Activated CD8-positive, alpha-beta memory T cell treated with anti-CD3 and anti-CD28 coated beads for 36 hours (primary cell): ENCODE measurements around the gene SOX10. TPM values are rescaled to one million over a fixed set of nuclear protein-coding genes. Genes with fewer than 3 reads are reported as not detected.
"Not testable (repeated sequence)": the region's sequence is repeated elsewhere in the genome, so short reads cannot be mapped to it uniquely, and the experiment has no call there.

ENCODE experiments used
- CTCF ChIA-PET: fragments of 350-600 bp; sonication (Branson Sonifier 250); formaldehyde crosslinking; loops from one replicate; lab custom pipeline; 2021; ENCODE audit warnings: antibody characterized with exemption; lab: Charles Lee
- POLR2A ChIA-PET: fragments of 350-600 bp; sonication (Branson Sonifier 250); formaldehyde crosslinking; loops from one replicate; lab custom pipeline; 2021; ENCODE audit warnings: antibody characterized with exemption; lab: Charles Lee
- total RNA-seq, 2 experiments: library from RNA; stranded (reverse); gene quantifications; one replicate each; pipeline ENCODE4 v1.2.3, GENCODE V29; 2021

SOX10 gene
- total RNA-seq, 2 experiments from 2014 or later, result not detected

DNA sequence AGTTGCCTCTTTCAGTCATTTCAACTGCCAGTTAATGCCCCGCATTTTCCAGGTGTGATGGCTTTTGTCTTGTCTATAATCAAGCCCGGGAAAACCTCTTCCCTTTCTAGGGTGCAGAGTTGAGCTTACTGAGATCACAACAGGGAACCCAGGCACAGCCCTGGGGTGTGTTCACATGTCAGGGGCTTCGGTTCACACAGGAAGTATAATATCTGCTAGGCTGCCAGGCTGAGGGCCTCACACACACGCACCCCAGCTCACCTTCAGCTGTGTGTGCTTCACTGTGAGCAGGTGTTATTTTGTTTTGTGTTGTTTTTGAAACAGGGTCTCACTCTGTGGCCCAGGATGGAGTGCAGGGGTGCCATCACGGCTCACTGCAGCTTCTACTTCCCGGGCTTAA lies 9.7 kb upstream of the SOX10 start:
- ChIA-PET CTCF (interaction anchor here (1.0 kb wide), 1 partner anchor 10 kb away, joined by 3 read pairs; no protein-coding TSS in a partner anchor), POLR2A (no interaction called here)

DNA sequence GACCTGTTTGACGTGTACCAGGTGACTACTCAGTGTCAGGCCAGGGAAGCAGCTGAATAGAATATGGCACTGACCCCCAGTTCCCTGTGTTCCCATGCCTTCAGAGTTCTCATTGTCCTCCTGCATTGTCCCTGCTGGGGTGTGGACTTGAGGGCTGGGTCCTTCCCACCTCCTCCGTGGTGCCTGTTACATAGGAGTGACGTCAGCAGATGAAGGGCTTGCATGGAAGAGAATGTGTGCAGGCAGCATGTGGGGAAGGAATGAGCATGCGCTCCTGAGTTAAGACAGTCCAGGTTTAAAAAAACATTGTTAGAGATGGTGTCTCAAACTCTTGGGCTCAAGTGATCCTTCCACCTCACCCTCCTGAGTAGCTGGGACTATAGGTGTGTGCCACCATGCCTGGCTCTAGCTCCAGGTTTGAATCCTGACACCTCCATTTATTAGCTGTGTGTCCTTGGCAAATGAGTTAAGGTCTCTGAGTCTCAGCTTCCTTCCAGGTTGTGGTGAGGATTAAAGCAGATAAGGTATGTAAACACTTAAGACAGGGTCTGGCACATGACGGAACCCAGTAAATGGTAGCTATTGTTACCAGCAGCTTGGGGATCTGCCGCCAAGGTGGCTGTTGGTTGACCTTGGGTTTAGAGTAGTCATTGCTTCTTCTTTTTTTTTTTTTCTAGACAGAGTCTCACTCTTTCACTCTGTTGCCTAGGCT lies 7.5 kb upstream of the SOX10 start:
- POLR2A ChIA-PET, result no interaction called here
- CTCF ChIA-PET, result no interaction called here

DNA sequence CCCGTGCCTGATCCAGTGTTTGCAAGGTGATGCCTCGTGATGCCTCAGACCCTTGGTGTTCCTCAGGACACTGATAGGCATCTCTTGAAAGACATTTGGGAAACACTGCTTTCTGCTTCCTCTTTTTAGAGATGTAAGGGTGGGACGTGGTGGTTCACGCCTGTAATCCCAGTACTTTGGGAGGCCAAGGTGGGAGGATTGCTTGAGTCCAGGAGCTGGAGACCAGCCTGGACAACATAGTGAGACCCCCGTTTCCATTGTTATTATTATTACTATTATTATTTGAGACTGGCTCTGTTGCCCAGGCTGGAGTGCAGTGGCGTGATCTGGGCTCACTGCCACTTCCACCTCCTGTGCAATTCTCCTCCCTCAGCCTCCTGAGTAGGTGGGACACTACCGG lies 6.5 kb upstream of the SOX10 start:
- ChIA-PET CTCF (interaction anchor here (1.3 kb wide), 1 partner anchor 13 kb away, joined by 4 read pairs; no protein-coding TSS in a partner anchor), POLR2A (no interaction called here)

DNA sequence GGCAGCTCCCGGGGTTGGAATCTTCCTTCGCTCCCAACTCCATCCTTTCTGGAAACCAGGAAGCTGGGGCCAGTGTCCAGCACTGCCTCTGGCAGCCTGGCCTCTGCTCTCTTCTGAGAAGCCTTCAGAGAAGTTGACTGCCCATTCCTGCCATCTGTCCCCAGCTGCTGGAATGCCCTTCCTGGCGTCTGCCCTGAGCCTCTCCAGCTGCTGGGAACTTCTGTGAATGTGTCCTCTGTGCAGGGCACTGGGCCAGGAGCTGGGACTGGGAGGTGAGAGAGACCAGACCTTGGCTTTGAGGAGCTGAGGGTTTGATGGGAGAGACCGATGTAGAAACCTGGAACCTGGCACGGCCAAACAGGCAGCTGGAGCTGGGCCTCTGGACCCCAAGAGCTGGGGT lies 5.9 kb upstream of the SOX10 start:
- POLR2A ChIA-PET, result no interaction called here
- CTCF ChIA-PET, result interaction anchor here (1.3 kb wide), 1 partner anchor 13 kb away, joined by 4 read pairs; no protein-coding TSS in a partner anchor

DNA sequence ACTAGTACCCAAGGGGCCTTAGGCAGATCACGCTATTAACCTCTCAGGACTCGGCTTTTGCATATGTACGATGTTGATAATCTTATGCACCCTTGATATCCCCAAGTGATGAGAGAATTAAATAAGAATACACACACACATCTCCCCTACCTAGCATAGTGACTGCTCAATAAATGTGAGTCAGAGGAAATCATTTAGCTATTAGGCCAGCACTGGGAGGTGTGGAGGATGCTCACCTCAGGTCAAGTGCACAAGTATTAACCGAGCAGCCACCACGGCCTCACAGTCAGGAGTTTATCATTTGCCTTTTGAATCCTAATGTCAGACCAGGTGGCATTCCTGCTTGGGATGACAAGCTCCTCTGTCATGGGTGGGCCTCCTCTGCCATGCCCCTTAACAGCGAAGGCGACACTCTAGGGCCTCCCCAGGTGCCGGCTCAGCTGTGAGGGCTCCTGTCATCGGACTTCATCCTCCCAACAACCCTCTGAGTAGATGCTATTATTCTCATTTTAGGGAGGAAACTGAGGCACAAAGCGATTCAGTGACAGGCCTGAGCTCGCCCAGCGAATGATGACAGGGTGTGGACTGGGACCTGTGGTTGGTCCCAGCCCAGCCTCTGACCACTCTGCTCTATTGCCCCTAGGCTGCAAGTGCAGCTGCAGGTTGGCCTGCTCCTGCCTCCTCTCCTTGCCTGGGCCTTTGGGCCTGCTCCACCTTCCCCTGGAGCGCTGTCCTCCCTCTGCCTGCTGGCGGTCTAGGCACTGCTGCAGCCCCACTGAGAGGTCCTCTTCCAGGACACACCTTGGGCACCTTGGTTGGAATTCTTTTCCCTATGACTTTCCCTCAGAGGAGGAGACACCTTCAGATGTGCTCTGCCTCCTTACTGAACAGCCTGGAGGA lies 5.0 kb upstream of the SOX10 start:
- POLR2A ChIA-PET, result no interaction called here
- CTCF ChIA-PET, result interaction anchor here (0.5 to 1.3 kb wide), 3 partner anchors 12 to 277 kb away, joined by 3 to 5 read pairs (median 4); no protein-coding TSS in a partner anchor

DNA sequence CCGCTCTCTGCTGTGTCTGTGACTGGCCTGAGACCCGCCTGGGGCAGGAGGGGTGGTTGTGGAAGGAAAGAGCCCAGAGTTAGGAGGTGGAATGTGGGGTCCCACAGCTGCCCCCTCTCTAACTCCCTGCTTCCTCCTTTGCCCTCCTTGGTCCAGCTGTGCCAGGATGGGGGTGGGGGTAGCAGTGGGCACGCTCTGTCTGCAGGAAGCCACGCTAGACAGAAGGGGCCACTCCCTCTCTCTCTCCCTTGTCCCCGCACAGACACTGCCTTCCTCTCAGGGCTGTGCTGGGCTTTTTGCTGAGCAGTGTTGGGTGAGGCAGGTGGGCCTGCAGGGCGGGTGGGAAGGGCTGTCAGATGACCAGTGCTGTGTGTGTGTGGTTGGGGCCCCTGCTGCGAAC lies 2.0 kb upstream of the SOX10 start:
- POLR2A ChIA-PET, result interaction anchor here (0.5 kb wide), 1 partner anchor 9 kb away, joined by 3 read pairs; no protein-coding TSS in a partner anchor

DNA sequence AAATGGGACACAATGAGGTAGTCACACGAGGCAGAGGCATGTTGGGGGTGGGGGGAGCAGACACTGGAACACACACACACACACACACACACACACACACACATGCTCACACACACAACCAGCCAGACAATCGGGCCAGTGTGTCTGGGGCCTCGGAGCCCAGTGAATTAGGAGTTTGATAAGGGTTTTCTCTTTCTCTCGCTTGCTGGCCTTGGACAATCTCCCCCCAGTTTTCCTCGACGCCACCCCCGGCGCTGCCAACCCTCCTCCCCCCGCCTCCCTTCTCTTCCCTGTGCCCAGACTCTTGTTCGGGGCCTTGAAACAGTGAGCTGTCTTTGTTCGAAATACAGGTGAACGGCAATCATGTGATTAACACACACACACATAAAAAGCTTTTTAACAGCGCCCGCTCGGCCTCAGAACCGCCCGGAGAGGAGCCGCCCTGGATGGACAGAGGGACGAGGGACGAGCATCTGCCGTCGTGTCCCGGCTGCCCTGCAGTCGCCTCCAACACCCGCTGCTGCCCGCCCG lies 1.5 kb upstream of the SOX10 start:
- POLR2A ChIA-PET, result no interaction called here

More for the DNA sequence above, 2.0 kb upstream of the SOX10 start:
- CTCF ChIA-PET, result no interaction called here

DNA sequence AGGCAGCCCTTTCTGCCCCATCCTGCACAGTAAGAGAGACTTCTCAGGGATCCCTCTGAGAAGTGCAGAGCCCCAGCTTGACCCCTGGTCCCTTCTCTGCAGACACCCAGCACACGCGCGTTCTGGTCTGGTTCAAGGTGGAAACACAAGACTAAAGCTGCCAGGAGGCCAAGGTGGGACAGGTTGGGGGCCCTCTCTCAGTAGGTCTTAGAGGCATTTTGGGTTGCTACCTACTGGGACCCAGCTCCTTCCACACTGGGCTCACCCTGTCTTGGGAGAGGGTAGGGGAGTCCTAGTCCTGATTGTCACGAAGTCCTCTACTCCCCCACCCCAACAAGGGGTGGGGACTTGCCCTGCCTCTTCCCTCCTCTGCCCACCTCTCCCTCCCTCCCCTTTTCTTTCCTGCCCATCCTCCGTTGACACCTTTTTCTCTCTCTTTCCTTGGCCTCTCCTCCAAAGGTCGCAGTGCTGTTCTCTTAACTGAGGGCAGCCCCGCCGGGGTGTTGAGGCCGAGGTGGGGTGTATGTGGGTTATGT lies 763 bp upstream of the SOX10 start:
- POLR2A ChIA-PET, result no interaction called here
- CTCF ChIA-PET, result no interaction called here

More for the DNA sequence above, 1.5 kb upstream of the SOX10 start:
- CTCF ChIA-PET, result no interaction called here

DNA sequence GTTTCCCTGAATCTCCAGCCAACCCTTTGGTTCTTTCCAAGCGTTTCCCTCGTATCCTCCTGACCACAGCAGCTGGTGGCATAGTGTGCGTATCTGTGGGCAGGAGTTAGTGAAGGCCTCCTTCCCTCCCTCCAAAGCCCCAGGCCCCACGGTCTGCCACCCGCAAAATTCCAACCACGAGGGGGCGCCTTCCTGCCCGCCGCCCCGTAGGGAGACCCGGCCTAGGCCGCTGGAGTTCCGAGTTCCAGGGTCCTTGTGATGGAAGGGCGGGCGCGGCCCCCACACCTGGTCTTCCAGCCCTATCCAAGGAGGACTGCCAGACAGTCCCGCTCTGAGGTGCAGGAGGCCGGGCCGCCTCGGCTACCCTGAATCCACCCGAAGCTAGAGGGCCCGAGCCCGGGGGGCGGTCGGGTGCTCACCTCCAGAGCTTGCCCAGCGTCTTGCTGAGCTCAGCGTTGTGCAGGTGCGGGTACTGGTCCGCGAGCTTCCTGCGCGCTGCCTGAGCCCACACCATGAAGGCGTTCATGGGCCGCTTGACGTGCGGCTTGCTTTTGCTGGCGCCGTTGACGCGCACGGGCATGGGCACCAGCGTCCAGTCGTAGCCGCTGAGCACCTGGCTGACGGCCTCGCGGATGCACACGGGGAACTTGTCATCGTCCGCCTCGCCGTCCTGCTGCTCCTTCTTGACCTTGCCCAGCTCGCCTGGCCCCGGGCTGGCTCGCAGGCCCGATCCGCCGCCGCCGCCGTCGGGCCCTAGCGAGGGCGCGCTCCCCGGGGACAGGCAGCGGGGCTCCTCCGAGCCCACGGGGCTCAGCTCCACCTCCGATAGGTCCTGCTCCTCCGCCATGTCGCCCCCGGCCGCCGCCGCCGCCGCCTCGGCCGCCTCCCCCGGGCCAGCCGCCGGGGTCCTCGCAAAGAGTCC lies 1.2 kb downstream of the SOX10 start:
- ChIA-PET POLR2A (no interaction called here), CTCF (no interaction called here)

DNA sequence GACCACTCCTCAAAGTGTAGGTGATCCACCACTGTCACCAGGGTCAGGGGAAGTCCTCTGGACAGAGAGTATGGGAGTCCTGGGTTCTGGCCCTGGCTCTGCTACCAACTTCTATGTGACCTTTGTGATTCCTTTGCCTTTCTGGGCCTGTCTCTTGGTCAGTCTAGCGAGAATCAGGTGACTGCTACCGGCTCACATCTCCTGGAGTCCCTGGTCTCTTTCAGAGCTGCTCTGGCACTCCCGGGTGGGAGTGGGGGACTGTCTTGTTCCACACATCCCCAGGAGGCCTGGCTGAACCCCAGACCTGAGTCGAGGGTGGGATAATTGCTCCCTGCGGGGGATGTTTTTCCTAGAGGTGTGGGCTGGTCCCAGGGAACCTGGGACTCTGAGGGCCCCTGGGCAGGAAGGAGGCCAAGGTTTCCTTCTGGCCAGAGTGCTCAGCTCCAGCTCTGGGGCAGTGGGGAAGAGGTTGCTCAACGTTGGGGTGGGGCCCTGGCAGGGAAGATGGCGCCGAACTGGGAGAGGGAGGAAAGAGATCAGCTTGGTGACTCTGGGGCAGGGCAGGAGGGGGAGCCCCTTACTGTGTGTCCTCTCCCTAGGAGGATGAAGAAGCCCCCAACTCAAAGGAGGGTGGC lies 2.1 kb downstream of the SOX10 start:
- CTCF ChIA-PET, result no interaction called here
- POLR2A ChIA-PET, result no interaction called here

DNA sequence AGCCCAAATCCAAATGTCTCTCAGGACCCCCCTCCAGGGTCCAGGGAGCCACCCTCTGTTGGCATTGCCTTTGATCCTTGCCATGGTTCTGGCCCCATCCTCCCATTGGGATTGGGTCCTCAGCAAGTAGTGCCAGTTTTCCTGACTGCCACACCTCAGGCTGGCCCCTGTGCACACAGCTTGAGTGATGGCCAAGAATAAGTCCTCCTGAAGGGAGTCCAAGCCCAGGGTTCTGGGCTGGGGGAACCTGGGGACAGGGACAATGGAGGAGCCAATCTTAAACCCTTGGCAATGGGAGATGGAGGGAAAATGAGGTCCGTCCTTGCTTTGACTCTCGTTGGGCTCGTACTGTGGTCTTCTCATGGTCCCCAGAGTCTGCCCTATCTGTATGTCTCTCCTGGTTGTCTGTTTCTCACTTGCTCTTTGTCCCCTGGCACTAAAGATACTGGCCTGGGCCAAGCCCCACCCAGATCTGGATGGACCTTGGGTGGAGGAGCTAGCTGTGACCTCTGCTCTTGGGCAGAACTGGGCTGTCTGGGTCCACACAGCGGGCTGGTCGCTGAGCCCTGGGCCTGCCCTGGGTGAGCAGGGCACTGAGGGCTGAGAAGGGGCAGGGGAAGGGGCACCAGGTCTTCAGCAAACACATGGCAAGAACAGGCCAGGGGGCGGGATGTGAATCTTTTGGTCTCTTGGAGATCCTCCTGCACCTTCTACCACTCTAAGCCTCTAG lies 2.9 kb downstream of the SOX10 start:
- POLR2A ChIA-PET, result no interaction called here
- CTCF ChIA-PET, result no interaction called here

DNA sequence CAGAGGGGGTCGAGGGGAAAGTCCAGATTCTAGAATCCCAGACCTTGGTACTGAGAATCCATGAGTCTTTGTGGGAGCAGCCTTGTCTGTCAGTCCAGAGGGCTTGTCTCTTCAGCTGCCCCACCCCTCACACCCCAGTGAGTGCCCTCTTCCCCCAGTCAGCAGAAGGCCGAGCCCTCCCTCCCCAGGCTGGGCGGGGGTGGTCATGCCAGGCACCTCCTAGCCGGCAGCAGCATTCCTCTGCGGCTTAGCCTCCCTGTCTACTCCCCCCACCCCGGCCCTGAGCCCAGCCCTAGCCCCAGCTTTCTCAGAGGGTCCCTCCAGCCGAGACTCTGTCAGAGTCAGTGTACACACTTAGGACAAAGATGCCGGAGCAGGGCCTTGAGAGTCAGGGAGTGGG lies 4.6 kb downstream of the SOX10 start:
- POLR2A ChIA-PET, result no interaction called here
- CTCF ChIA-PET, result no interaction called here

DNA sequence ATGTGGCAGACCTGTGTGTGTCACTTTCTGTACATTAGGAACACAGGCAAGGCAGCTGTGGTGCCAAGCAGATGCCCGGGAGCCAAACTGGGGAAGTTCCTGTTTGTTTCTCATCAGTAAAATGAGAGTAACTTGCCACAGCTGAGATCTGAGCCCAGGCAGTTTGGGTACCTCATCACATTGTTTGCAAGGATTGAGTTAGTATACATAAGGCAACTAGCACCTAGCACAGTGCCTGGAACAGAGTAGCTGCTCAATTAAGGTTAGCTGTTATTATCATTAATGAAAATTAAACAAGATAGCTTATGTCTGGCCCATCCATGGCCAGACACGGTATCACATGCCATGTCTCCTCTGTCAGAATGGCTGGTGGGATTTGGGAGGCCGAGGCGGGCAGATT lies 7.8 kb downstream of the SOX10 start:
- ChIA-PET POLR2A (no interaction called here), CTCF (interaction anchor here (1.1 to 1.2 kb wide), 2 partner anchors 158 to 159 kb away, joined by 3 to 4 read pairs; no protein-coding TSS in a partner anchor)

DNA sequence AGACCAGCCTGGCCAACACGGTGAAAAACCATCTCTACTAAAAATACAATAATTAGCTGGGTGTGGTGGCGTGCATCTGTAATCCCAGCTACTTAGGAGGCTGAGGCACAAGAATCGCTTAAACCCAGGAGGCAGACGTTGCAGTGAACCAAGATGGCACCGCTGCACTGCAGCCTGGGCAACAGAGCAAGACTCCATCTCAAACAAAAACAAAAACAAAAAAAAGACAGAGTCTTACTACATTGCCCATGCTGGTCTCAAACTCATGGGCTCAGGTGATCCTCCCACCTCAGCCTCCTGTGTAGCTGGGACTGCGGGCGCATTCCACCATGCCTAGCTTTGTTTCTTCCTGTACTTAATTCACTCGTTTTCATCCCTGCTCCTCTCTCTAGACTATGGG lies 8.3 kb downstream of the SOX10 start:
- POLR2A ChIA-PET, result not testable (repeated sequence)
- CTCF ChIA-PET, result interaction anchor here (1.1 to 1.2 kb wide), 2 partner anchors 158 to 159 kb away, joined by 3 to 4 read pairs; no protein-coding TSS in a partner anchor

DNA sequence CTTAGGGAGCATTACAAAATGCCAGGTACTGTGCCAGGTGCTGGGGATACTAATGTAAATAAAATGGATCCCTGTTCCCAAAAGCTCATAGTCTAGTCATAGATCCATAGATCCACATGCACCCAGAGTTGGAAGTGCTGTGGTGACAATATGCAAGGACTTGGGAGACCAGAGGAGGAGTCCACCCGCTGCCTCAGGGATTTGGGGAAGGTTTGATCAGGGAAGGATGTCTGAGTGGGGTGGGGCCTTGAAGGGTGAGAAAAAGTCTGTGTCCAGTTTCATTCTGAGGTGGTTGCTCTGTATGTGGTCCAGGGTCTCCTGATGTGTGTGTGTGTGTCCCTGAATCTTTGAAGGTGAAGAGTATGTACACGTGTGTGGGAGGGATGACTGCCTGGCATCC lies 9.2 kb downstream of the SOX10 start:
- ChIA-PET POLR2A (no interaction called here), CTCF (no interaction called here)

DNA sequence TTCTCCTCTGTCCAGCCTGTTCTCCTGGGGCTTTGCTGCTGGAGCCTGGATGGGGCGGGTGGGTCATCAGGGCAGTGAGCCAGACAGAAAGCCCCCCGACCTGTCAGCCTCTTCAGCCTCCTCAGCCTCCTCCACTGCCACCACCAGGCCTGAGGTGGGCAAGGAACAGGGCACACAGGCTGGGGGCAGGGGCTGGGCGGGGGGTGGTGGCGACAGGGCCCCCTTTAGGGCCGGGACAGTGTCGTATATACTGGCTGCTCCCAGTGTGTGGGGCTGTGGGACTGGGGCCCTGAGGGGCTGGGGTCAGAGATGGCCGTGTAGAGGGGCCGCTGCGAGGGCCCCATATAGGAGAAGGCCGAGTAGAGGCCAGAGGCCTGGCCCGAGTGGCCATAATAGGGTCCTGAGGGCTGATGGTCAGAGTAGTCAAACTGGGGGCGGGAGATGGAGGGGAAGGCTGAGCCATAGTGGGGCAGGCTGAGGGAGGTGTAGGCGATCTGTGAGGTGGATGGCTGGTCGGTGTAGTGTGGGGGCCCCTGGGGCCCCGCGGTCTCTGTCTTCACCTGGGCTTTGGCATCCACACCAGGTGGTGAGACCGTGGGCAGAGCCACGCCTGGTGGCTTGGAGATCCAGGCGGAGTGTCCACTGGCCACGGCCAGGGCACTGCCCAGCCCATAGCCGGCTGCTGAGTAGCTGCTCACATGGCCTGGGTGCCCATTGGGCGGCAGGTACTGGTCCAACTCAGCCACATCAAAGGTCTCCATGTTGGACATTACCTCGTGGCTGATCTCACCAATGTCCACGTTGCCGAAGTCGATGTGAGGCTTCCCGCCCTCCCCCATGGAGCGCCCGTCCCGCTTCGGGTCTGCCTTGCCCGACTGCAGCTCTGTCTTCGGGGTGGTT lies 10.8 kb downstream of the SOX10 start:
- CTCF ChIA-PET, result no interaction called here
- POLR2A ChIA-PET, result no interaction called here

DNA sequence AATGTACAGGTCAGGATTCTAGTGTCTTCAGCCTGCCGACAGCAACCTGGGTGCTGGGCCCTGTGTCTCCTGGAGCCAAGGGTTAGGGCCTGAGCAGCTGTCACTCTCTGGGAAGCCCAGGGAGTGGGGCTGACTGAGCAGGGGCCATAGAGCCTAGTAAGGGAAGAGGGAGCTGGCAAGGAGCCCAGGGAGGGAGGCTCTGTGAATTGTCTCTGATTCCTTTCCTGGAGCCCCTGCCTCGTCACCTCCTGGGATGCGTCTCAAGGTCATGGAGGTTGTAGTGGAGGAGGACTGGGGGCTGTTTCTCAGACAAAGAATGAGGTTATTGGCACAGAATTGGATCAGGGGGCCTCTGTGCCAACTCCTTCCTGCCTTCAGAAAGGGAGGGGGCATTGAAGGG lies 11.8 kb downstream of the SOX10 start:
- CTCF ChIA-PET, result no interaction called here
- POLR2A ChIA-PET, result no interaction called here
